ENCODE data around the gene ARID1B. TPM values are rescaled to one million over a fixed set of nuclear protein-coding genes. Genes with fewer than 3 reads are reported as not detected.

Gene ARID1B
- total and polyA plus RNA-seq, 9 of the 15 experiments (the other 6 are each of a cell fraction or from before 2014, with no cell fraction given) = 12.5 to 50.5 (median 25.8) TPM

- TF ChIP-seq E2F6 (IDR thresholded peaks at IDR 0.05; ENCODE audit: borderline replicate concordance in 1 of 2, extremely low read depth in 1 of 2, insufficient read depth in 1 of 2, insufficient read length in 1 of 2, low read depth in 1 of 2, low read length in 1 of 2, poor library complexity in 1 of 2, severe bottlenecking in 1 of 2) (no peak), NFE2 (IDR thresholded peaks at IDR 0.05; ENCODE audit: low read depth) (no peak; the same call in 1 of the 2 replicates), ZNF639 (CRISPR knock-in tag; conservative IDR thresholded peaks at IDR 0.05 in 1 of 2, IDR thresholded peaks at IDR 0.05 in 1 of 2) (peak in 1 of 2 experiments; percentile 39; a peak in 1 of 4 replicates), GTF2F1 (IDR thresholded peaks at IDR 0.05; ENCODE audit: low read depth, low read length) (no peak), PRDM10 (IDR thresholded peaks at IDR 0.05; ENCODE audit: partially characterized antibody) (peak; percentile 7), KAT8 (IDR thresholded peaks at IDR 0.05; ENCODE audit: low read depth) (no peak), AFF4 (CRISPR knock-in tag; IDR thresholded peaks at IDR 0.05) (peak; percentile 38; the same call in 1 of the 2 replicates), E2F5 (CRISPR knock-in tag; IDR thresholded peaks at IDR 0.05) (no peak), C11orf30 (IDR thresholded peaks at IDR 0.05; ENCODE audit: low read depth) (no peak), ZNF717 (CRISPR knock-in tag; IDR thresholded peaks at IDR 0.05) (no peak), ZZZ3 (IDR thresholded peaks at IDR 0.05) (no peak), ARID3A (IDR thresholded peaks at IDR 0.05; ENCODE audit: borderline replicate concordance, low read depth, low read length) (0 out of 2 replicates have a peak, but pooled peaks have one; percentile 11), SIN3B (IDR thresholded peaks at IDR 0.05; ENCODE audit: low read depth) (no peak)
These were observed 3.0 kb downstream of the ARID1B start (continued) for GRCh38 chr6:156780102-156780641.
